Hepatocyte (in vitro differentiated cells): ENCODE measurements around the gene ZNF561. TPM values are rescaled to one million over a fixed set of nuclear protein-coding genes. Genes with fewer than 3 reads are reported as not detected.
A peak's percentile ranks its signal among the peaks of the same experiment; 100 is the strongest.

Experiments
- DNase-seq: peaks from one replicate; pipeline ENCODE4 v3.0.0-alpha.2; 2016; ENCODE audit warnings: low spot score
- H2AFZ ChIP-seq: fragments of 200-600 bp; sonication (generic); 2 replicates; pipeline ENCODE4 v1.6.0; 2016; ENCODE audit warnings: antibody characterized with exemption, mild to moderate bottlenecking
- H3K27ac ChIP-seq: fragments of 200-600 bp; sonication (generic); 2 replicates; pipeline ENCODE4 v1.5.1; 2016; ENCODE audit warnings: mild to moderate bottlenecking
- H3K27me3 ChIP-seq: fragments of 200-600 bp; sonication (generic); 2 replicates; pipeline ENCODE4 v1.6.1; 2016
- H3K36me3 ChIP-seq: fragments of 200-600 bp; sonication (generic); replicated peaks from 2 replicates; pipeline ENCODE4 v1.5.1; 2016; ENCODE audit warnings: low read depth; ENCODE audit not compliant: insufficient read depth
- H3K4me1 ChIP-seq: fragments of 200-600 bp; sonication (generic); 2 replicates; pipeline ENCODE4 v1.5.1; 2016; ENCODE audit warnings: mild to moderate bottlenecking, moderate library complexity; ENCODE audit not compliant: insufficient read depth
- H3K4me2 ChIP-seq: fragments of 200-600 bp; sonication (generic); 2 replicates; pipeline ENCODE4 v1.6.0; 2016
- H3K4me3 ChIP-seq: fragments of 200-600 bp; sonication (generic); 2 replicates; pipeline ENCODE4 v1.5.1; 2016; ENCODE audit warnings: mild to moderate bottlenecking
- H3K79me2 ChIP-seq: fragments of 200-600 bp; sonication (generic); 2 replicates; pipeline ENCODE4 v1.6.0; 2017; ENCODE audit warnings: mild to moderate bottlenecking
- H3K9me2 ChIP-seq: fragments of 200-600 bp; sonication (generic); replicated peaks from 2 replicates; pipeline ENCODE4 v1.6.0; 2017; ENCODE audit warnings: mild to moderate bottlenecking; ENCODE audit not compliant: insufficient read depth
- H3K9me3 ChIP-seq: fragments of 200-600 bp; sonication (generic); 2 replicates; pipeline ENCODE4 v1.5.1; 2016; ENCODE audit warnings: low read depth, mild to moderate bottlenecking
- H4K20me1 ChIP-seq: fragments of 200-600 bp; sonication (generic); 2 replicates; pipeline ENCODE4 v1.6.0; 2016; ENCODE audit warnings: mild to moderate bottlenecking; ENCODE audit not compliant: insufficient read depth, poor library complexity, severe bottlenecking
- EZH2 ChIP-seq: fragments of 200-600 bp; sonication (generic); IDR thresholded peaks from 2 replicates; pipeline ENCODE4 v1.6.1; 2016; ENCODE audit warnings: antibody characterized with exemption, mild to moderate bottlenecking, borderline replicate concordance
- EZH2phosphoT487 ChIP-seq: fragments of 200-600 bp; sonication (generic); IDR thresholded peaks from one replicate; pipeline ENCODE4 v1.6.1; 2018; ENCODE audit warnings: antibody characterized with exemption, mild to moderate bottlenecking, low read depth, moderate library complexity; ENCODE audit not compliant: unreplicated experiment, severe bottlenecking
- WGBS: methylation state at CpG from one replicate; pipeline ENCODE4 v1.1.6; 2016; ENCODE audit warnings: low lambda C conversion rate; ENCODE audit errors: missing lambda C conversion rate; 5-methylcytosine and 5-hydroxymethylcytosine counted together
- polyA plus RNA-seq: library from polyadenylated mRNA; unstranded; fragments of >200 nt; fragmentation: Nextera tagmentation; extraction: Ambion mirVana; gene quantifications from 2 replicates; pipeline ENCODE4 v1.2.1, GENCODE V29; 2016
- total RNA-seq: library from RNA; depleted of rRNA; stranded (reverse); fragments of >200 nt; gene quantifications from 2 replicates; pipeline ENCODE4 v1.2.3, GENCODE V29; 2014
- TF ChIP-seq, protein P1 (sequence below): fragments of 200-600 bp; sonication (generic); IDR thresholded peaks from 2 replicates; pipeline ENCODE4 v1.5.1; 2016; ENCODE audit warnings: antibody characterized with exemption, mild to moderate bottlenecking; ENCODE audit not compliant: poor library complexity

The ZNF561 gene
- total and polyA plus RNA-seq, 2 experiments from 2014 or later: 21.6 to 52.8 TPM

DNA sequence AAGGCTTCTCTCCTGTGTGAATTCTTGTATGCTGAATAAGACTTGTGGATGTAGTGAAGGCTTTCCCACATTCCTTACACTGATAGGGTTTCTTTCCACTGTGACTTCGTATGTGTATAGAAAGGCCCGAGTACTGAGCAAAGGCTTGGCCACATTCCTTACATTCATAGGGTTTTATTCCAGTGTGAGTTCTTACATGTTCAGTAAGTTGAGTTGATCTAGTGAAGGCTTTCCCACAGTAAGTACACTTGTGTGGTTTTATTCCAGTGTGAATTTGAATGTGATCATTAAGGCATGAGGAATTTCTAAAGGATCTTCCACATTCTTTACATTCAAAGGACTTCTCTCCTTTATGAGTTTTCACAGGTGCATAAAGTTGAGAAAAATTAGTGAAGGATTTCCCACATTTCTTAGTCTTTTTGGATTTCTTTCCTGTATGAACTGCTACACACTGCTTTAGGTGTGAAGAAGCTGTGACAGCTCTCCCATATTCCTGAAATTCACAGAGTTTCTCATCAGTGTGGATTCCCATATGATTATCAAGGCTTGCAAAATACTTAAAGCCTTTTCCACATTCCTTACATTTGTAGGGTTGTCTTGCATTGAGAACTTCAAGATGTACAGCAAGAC lies 10.4 kb downstream of the ZNF561 start:
- Histone ChIP-seq H2AFZ (no peak overlapping the region), H3K79me2 (peaks cover 2% of the 10 kb centered on the region), H3K9me3 (peaks cover 53% of the 10 kb centered on the region), H3K36me3 (peaks cover 20% of the 10 kb centered on the region), H3K27ac (no peak overlapping the region), H3K27me3 (no peaks in the 10 kb centered on the region), H3K4me2 (no peak overlapping the region), H4K20me1 (no peaks in the 10 kb centered on the region), H3K4me1 (no peaks in the 10 kb centered on the region), H3K4me3 (no peak overlapping the region), H3K9me2 (no peaks in the 10 kb centered on the region)
- DNase-seq: no peak
- WGBS: 98% methylated on average over 2 of the region's 2 CpGs
- TF ChIP-seq, protein P1, sequence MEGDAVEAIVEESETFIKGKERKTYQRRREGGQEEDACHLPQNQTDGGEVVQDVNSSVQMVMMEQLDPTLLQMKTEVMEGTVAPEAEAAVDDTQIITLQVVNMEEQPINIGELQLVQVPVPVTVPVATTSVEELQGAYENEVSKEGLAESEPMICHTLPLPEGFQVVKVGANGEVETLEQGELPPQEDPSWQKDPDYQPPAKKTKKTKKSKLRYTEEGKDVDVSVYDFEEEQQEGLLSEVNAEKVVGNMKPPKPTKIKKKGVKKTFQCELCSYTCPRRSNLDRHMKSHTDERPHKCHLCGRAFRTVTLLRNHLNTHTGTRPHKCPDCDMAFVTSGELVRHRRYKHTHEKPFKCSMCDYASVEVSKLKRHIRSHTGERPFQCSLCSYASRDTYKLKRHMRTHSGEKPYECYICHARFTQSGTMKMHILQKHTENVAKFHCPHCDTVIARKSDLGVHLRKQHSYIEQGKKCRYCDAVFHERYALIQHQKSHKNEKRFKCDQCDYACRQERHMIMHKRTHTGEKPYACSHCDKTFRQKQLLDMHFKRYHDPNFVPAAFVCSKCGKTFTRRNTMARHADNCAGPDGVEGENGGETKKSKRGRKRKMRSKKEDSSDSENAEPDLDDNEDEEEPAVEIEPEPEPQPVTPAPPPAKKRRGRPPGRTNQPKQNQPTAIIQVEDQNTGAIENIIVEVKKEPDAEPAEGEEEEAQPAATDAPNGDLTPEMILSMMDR: no peak

GRCh38 chr19:9608912-9609311 lies 12.1 kb downstream of the ZNF561 start:
- H3K4me3 ChIP-seq: no peak overlapping the region
- no peaks in the 10 kb centered on the region for H3K4me1 ChIP-seq
- H3K36me3 ChIP-seq: peaks cover 13% of the 10 kb centered on the region
- DNase-seq: no peak
- no peak overlapping the region for H2AFZ ChIP-seq
- no peak overlapping the region for H3K4me2 ChIP-seq
- 84% methylated on average over 5 of the region's 5 CpGs for WGBS
- no peaks in the 10 kb centered on the region for H4K20me1 ChIP-seq
- peaks cover 50% of the 10 kb centered on the region for H3K9me3 ChIP-seq
- no peaks in the 10 kb centered on the region for H3K9me2 ChIP-seq
- no peaks in the 10 kb centered on the region for H3K27me3 ChIP-seq
- H3K27ac ChIP-seq: no peak overlapping the region
- TF ChIP-seq EZH2phosphoT487 (no peak), EZH2 (no peak)
- TF ChIP-seq, protein P1: no peak
- peaks cover 2% of the 10 kb centered on the region for H3K79me2 ChIP-seq

DNA sequence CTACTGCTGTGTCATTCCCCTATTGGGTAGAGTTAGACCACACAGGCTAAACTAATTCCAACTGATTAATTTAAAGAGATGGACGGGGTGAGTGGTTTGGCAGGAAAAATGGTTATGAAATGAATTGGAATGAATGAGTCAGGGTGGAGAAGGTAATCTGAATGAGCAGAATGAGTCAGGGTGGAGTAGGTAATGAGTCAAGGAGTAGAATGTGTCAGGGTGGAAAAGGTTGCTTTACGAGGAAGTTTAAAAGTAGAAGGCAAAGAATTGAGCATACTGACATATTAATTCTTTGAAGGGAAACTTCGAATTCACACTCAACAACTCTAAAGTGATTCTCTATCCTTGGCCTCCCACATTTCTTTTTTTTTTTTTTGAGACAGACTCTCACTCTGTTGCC lies 24.0 kb downstream of the ZNF561 start:
- no peaks in the 10 kb centered on the region for H3K36me3 ChIP-seq
- TF ChIP-seq EZH2phosphoT487: no peak
- TF ChIP-seq EZH2: no peak
- TF ChIP-seq, protein P1: no peak
- WGBS: 88% methylated on average over 3 of the region's 3 CpGs
- H3K27ac ChIP-seq: no peak overlapping the region
- no peaks in the 10 kb centered on the region for H3K27me3 ChIP-seq
- H3K4me3 ChIP-seq: no peak overlapping the region
- DNase-seq: no peak
- H2AFZ ChIP-seq: no peak overlapping the region
- H3K4me2 ChIP-seq: no peak overlapping the region
- H3K9me2 ChIP-seq: no peaks in the 10 kb centered on the region
- H3K79me2 ChIP-seq: no peaks in the 10 kb centered on the region
- no peaks in the 10 kb centered on the region for H3K4me1 ChIP-seq
- no peaks in the 10 kb centered on the region for H4K20me1 ChIP-seq
- H3K9me3 ChIP-seq: no peaks in the 10 kb centered on the region

DNA sequence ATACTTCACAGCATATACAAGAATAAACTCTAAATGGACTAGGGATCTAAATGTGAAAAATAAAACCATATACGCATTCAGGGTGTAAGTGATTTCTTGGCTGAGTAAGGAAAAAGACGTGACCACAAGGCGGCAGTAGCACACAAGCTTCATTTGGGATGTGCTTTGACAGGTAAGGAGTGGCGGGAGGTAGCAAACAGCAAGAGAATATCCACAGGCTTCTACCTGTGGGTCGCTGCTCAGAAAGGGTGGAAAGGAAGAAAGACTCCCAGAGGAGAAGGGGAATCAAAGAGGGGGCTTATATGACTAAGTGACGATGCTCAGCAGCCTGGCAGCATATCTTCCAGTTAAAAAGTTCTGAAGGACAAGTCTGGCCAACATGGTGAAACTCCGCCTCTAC lies 34.3 kb downstream of the ZNF561 start:
- no peaks in the 10 kb centered on the region for H3K9me3 ChIP-seq
- H3K27me3 ChIP-seq: no peaks in the 10 kb centered on the region
- peaks cover 10% of the 10 kb centered on the region for H4K20me1 ChIP-seq
- peak; percentile 80 for DNase-seq
- no peaks in the 10 kb centered on the region for H3K9me2 ChIP-seq
- H3K79me2 ChIP-seq: peaks cover 25% of the 10 kb centered on the region
- peak overlapping the region; percentile 15 for H2AFZ ChIP-seq
- TF ChIP-seq, protein P1: peak; percentile 63
- TF ChIP-seq EZH2phosphoT487 (no peak), EZH2 (no peak)
- peaks cover 4% of the 10 kb centered on the region for H3K4me1 ChIP-seq
- no peaks in the 10 kb centered on the region for H3K36me3 ChIP-seq
- no peak overlapping the region for H3K4me2 ChIP-seq
- no peak overlapping the region for H3K4me3 ChIP-seq
- no peak overlapping the region for H3K27ac ChIP-seq
- WGBS: 21% methylated on average over 7 of the region's 7 CpGs
